ENCODE measurements around the gene HDAC10.

The HDAC10 gene

GRCh38 chr22:50257041-50257440, 6.0 kb upstream of the HDAC10 start:
- in situ Hi-C loops (cut with HindIII; ENCODE audit: low sequenced_read_pairs): no loop called here

GRCh38 chr22:50256258-50256862, 5.3 kb upstream of the HDAC10 start:
- in situ Hi-C loops (cut with HindIII; ENCODE audit: low sequenced_read_pairs): no loop called here

GRCh38 chr22:50255607-50256006, 4.5 kb upstream of the HDAC10 start:
- in situ Hi-C loops (cut with HindIII; ENCODE audit: low sequenced_read_pairs): no loop called here

GRCh38 chr22:50255099-50255498, 4.0 kb upstream of the HDAC10 start:
- in situ Hi-C loops (cut with HindIII; ENCODE audit: low sequenced_read_pairs): no loop called here

- in situ Hi-C loops (cut with HindIII; ENCODE audit: low sequenced_read_pairs): no loop called here
Observed at GRCh38 chr22:50253941-50254340, 2.9 kb upstream of the HDAC10 start.

GRCh38 chr22:50253046-50253915, 2.2 kb upstream of the HDAC10 start:
- in situ Hi-C loops (cut with HindIII; ENCODE audit: low sequenced_read_pairs): no loop called here

GRCh38 chr22:50252082-50253045, 1.3 kb upstream of the HDAC10 start:
- in situ Hi-C loops (cut with HindIII; ENCODE audit: low sequenced_read_pairs): no loop called here

GRCh38 chr22:50251477-50252081, 514 bp upstream of the HDAC10 start:
- in situ Hi-C loops (cut with HindIII; ENCODE audit: low sequenced_read_pairs): no loop called here

- in situ Hi-C loops (cut with HindIII; ENCODE audit: low sequenced_read_pairs): no loop called here
Observed at GRCh38 chr22:50250249-50250554, 863 bp downstream of the HDAC10 start.

- in situ Hi-C loops (cut with HindIII; ENCODE audit: low sequenced_read_pairs): no loop called here
Observed at GRCh38 chr22:50249341-50250248, 1.5 kb downstream of the HDAC10 start.

GRCh38 chr22:50248196-50249081, 2.6 kb downstream of the HDAC10 start:
- in situ Hi-C loops (cut with HindIII; ENCODE audit: low sequenced_read_pairs): no loop called here

GRCh38 chr22:50247748-50248147, 3.3 kb downstream of the HDAC10 start:
- in situ Hi-C loops (cut with HindIII; ENCODE audit: low sequenced_read_pairs): no loop called here

- in situ Hi-C loops (cut with HindIII; ENCODE audit: low sequenced_read_pairs): no loop called here
Observed at GRCh38 chr22:50246242-50247175, 4.6 kb downstream of the HDAC10 start.

- in situ Hi-C loops (cut with HindIII; ENCODE audit: low sequenced_read_pairs): no loop called here
Observed at GRCh38 chr22:50245214-50246072, 5.6 kb downstream of the HDAC10 start.

GRCh38 chr22:50244420-50245213, 6.4 kb downstream of the HDAC10 start, which contains the start of gene TUBGCP6:
Gene TUBGCP6, minus strand, starts transcription at chr22:50245023. Its CDS starts 564 bp downstream, at chr22:50244459.
- in situ Hi-C loops (cut with HindIII; ENCODE audit: low sequenced_read_pairs): no loop called here

All from endothelial cell of hepatic sinusoid (primary cell).